HepG2 (cell line): ENCODE results near the gene ZNF276. TPM values are rescaled to one million over a fixed set of nuclear protein-coding genes. Genes with fewer than 3 reads are reported as not detected.

Source experiments
- EHMT2 ChIP-seq: fragments of 200-600 bp; sonication (generic); IDR thresholded peaks from 2 replicates; pipeline ENCODE4 v1.7.0; 2017; ENCODE audit warnings: antibody characterized with exemption, low read depth, low read length, borderline replicate concordance
- GTF2F1 ChIP-seq: fragments of 150-350 bp; IDR thresholded peaks from 2 replicates; pipeline ENCODE4 v1.6.1; 2014; ENCODE audit warnings: low read length
- HIC2 ChIP-seq: sonication (generic); formaldehyde crosslinking; IDR thresholded peaks from 2 replicates; pipeline ENCODE4 v1.9.0; 2022; ENCODE audit warnings: low read depth, missing genetic modification reagents
- HNF4A ChIP-seq: sonication (generic); formaldehyde crosslinking; IDR thresholded peaks from 2 replicates; pipeline ENCODE4 v1.4.0; 2020; ENCODE audit warnings: missing genetic modification reagents
- HOXA7 ChIP-seq: sonication (generic); formaldehyde crosslinking; IDR thresholded peaks from 2 replicates; pipeline ENCODE4 v1.8.1; 2022; ENCODE audit warnings: mild to moderate bottlenecking, missing genetic modification reagents, moderate library complexity
- KLF15 ChIP-seq: sonication (generic); formaldehyde crosslinking; IDR thresholded peaks from 2 replicates; pipeline ENCODE4 v1.8.1; 2023; ENCODE audit warnings: borderline replicate concordance, mild to moderate bottlenecking, inconsistent platforms, missing genetic modification reagents, mixed read lengths
- MZF1 ChIP-seq: sonication (generic); formaldehyde crosslinking; IDR thresholded peaks from 2 replicates; pipeline ENCODE4 v1.8.1; 2023; ENCODE audit warnings: mild to moderate bottlenecking, missing genetic modification reagents, borderline replicate concordance
- NCOA1 ChIP-seq: sonication (generic); formaldehyde crosslinking; IDR thresholded peaks from 2 replicates; pipeline ENCODE4 v1.9.0; 2021; ENCODE audit warnings: missing genetic modification reagents
- NFYB ChIP-seq: sonication (generic); formaldehyde crosslinking; IDR thresholded peaks from 2 replicates; pipeline ENCODE4 v1.4.0; 2020; ENCODE audit warnings: missing genetic modification reagents
- RFXAP ChIP-seq: sonication (generic); formaldehyde crosslinking; IDR thresholded peaks from 2 replicates; pipeline ENCODE4 v1.4.0; 2020; ENCODE audit warnings: missing genetic modification reagents, borderline replicate concordance
- SRSF1 ChIP-seq: fragments of 200-400 bp; formaldehyde crosslinking; optimal IDR thresholded peaks from 2 replicates; pipeline ENCODE3; 2017; ENCODE audit warnings: mild to moderate bottlenecking, low read depth, low read length, moderate library complexity
- SUZ12 ChIP-seq: fragments of 150-350 bp; IDR thresholded peaks from 2 replicates; pipeline ENCODE4 v1.6.1; 2014; ENCODE audit warnings: low read depth, low read length
- TBP ChIP-seq: sonication (generic); formaldehyde crosslinking; IDR thresholded peaks from 2 replicates; pipeline ENCODE4 v1.5.0; 2020; ENCODE audit warnings: missing genetic modification reagents
- U2AF2 ChIP-seq: fragments of 200-400 bp; formaldehyde crosslinking; IDR thresholded peaks from 2 replicates; pipeline ENCODE4 v1.6.1; 2017; ENCODE audit warnings: low read depth, mild to moderate bottlenecking, low read length
- ZFX ChIP-seq: sonication (generic); formaldehyde crosslinking; IDR thresholded peaks from 2 replicates; pipeline ENCODE4 v1.4.0; 2020; ENCODE audit warnings: mild to moderate bottlenecking, low read depth, missing genetic modification reagents, moderate library complexity
- ZMYM3 ChIP-seq: sonication (generic); formaldehyde crosslinking; IDR thresholded peaks from 2 replicates; pipeline ENCODE4 v1.5.1; 2020; ENCODE audit warnings: mild to moderate bottlenecking, missing genetic modification reagents
- ZNF232 ChIP-seq: sonication (generic); formaldehyde crosslinking; IDR thresholded peaks from 2 replicates; pipeline ENCODE4 v1.4.0; 2020; ENCODE audit warnings: missing genetic modification reagents, borderline replicate concordance
- ZNF260 ChIP-seq: sonication (generic); formaldehyde crosslinking; IDR thresholded peaks from 2 replicates; pipeline ENCODE4 v1.4.0; 2020; ENCODE audit warnings: missing genetic modification reagents, low read depth, mild to moderate bottlenecking, borderline replicate concordance
- ZNF264 ChIP-seq: sonication (generic); formaldehyde crosslinking; IDR thresholded peaks from 2 replicates; pipeline ENCODE4 v1.4.0; 2020; ENCODE audit warnings: missing genetic modification reagents
- ZNF367 ChIP-seq: sonication (generic); formaldehyde crosslinking; IDR thresholded peaks from 2 replicates; pipeline ENCODE4 v1.4.0; 2020; ENCODE audit warnings: missing genetic modification reagents, borderline replicate concordance
- ZNF569 ChIP-seq: sonication (generic); formaldehyde crosslinking; IDR thresholded peaks from 2 replicates; pipeline ENCODE4 v1.5.0; 2020; ENCODE audit warnings: mild to moderate bottlenecking, missing genetic modification reagents, moderate library complexity, borderline replicate concordance
- ZNF609 ChIP-seq: sonication (generic); formaldehyde crosslinking; IDR thresholded peaks from 2 replicates; pipeline ENCODE4 v1.4.0; 2020; ENCODE audit warnings: mild to moderate bottlenecking, missing genetic modification reagents, borderline replicate concordance
- ZNF678 ChIP-seq: sonication (generic); formaldehyde crosslinking; IDR thresholded peaks from 2 replicates; pipeline ENCODE4 v1.4.0; 2020; ENCODE audit warnings: mild to moderate bottlenecking, missing genetic modification reagents
- ZNF768 ChIP-seq: sonication (generic); formaldehyde crosslinking; IDR thresholded peaks from 2 replicates; pipeline ENCODE4 v1.4.0; 2020; ENCODE audit warnings: missing genetic modification reagents
- polyA plus RNA-seq, 8 experiments: library from polyadenylated mRNA; depleted of rRNA in 3 of 8; stranded (reverse) in 7 of 8; unstranded in 1 of 8; fragments of >200 nt; fragmentation: Illumina TruSeq in 4 of 8; extraction: Trizol in 4 of 8; gene quantifications; 2 replicates each; pipeline versions ENCODE4 v1.2.1 to v1.2.3, GENCODE V29; 2011 to 2016; ENCODE audit warnings: low read depth in 4 of 8, missing spikeins in 1 of 8, mixed read lengths in 1 of 8; ENCODE audit not compliant: insufficient read depth in 1 of 8
- total RNA-seq, 5 experiments: library from RNA; depleted of rRNA; stranded (reverse); fragments of >200 nt; fragmentation: Illumina TruSeq; extraction: Trizol; gene quantifications; 2 replicates each; pipeline ENCODE4 v1.2.3, GENCODE V29; 2016; ENCODE audit warnings: low read depth in 1 of 5

Gene ZNF276
- total and polyA plus RNA-seq, 2 of the 13 experiments (the other 11 are each of a cell fraction or from before 2014, with no cell fraction given) = 17.7 to 18.0 TPM

- no peak for TF ChIP-seq ZNF260 (CRISPR knock-in tag)
- no peak for TF ChIP-seq U2AF2
- no peak for TF ChIP-seq RFXAP (CRISPR knock-in tag)
- TF ChIP-seq EHMT2 = no peak
- peak; percentile 25; the same call in 1 of the 2 replicates for TF ChIP-seq NCOA1 (CRISPR knock-in tag)
- no peak; the same call in 1 of the 2 replicates for TF ChIP-seq NFYB (CRISPR knock-in tag)
- no peak for TF ChIP-seq HOXA7 (CRISPR knock-in tag)
- TF ChIP-seq HNF4A = peak; percentile 53; the same call in 1 of the 2 replicates
- peak; percentile 66; the same call in 1 of the 2 replicates for TF ChIP-seq ZMYM3 (CRISPR knock-in tag)
- TF ChIP-seq SUZ12 = no peak
- TF ChIP-seq ZNF569 = no peak
- TF ChIP-seq ZNF264 (CRISPR knock-in tag) = no peak
- no peak for TF ChIP-seq ZNF232 (CRISPR knock-in tag)
- TF ChIP-seq MZF1 (CRISPR knock-in tag) = 0 out of 2 replicates have a peak, but pooled peaks have one; percentile 77
- no peak; the same call in 1 of the 2 replicates for TF ChIP-seq KLF15
- peak; percentile 88 for TF ChIP-seq ZFX (CRISPR knock-in tag)
- no peak for TF ChIP-seq TBP
- TF ChIP-seq ZNF609 = 0 out of 2 replicates have a peak, but pooled peaks have one; percentile 26
- no peak; the same call in 1 of the 2 replicates for TF ChIP-seq ZNF768 (CRISPR knock-in tag)
- TF ChIP-seq HIC2 = no peak; the same call in 1 of the 2 replicates
- no peak; the same call in 1 of the 2 replicates for TF ChIP-seq ZNF367 (CRISPR knock-in tag)
- peak; percentile 13 for TF ChIP-seq SRSF1
- TF ChIP-seq GTF2F1 = no peak
- TF ChIP-seq ZNF678 (CRISPR knock-in tag) = no peak
Measured at GRCh38 chr16:89695086-89695874, 26.1 kb upstream of the ZNF276 start (continued).
